Measurements from ENCODE around the gene OSBPL10. TPM values are rescaled to one million over a fixed set of nuclear protein-coding genes. Genes with fewer than 3 reads are reported as not detected.

The OSBPL10 gene
- total RNA-seq, 1 experiment from 2014 or later = 74.7 TPM

- DNase-seq = no peak
- peak overlapping the region; percentile 12 for H3K27ac Mint-ChIP-seq (ENCODE audit: unreplicated experiment)
- CTCF ChIA-PET = interaction anchor here (0.6 to 1.3 kb wide), 2 partner anchors 14 to 31 kb away, joined by 3 to 6 read pairs; no protein-coding TSS in a partner anchor
- no TSS peak for BruUV-seq (replicated peaks)
- TF ChIP-seq, protein P1, sequence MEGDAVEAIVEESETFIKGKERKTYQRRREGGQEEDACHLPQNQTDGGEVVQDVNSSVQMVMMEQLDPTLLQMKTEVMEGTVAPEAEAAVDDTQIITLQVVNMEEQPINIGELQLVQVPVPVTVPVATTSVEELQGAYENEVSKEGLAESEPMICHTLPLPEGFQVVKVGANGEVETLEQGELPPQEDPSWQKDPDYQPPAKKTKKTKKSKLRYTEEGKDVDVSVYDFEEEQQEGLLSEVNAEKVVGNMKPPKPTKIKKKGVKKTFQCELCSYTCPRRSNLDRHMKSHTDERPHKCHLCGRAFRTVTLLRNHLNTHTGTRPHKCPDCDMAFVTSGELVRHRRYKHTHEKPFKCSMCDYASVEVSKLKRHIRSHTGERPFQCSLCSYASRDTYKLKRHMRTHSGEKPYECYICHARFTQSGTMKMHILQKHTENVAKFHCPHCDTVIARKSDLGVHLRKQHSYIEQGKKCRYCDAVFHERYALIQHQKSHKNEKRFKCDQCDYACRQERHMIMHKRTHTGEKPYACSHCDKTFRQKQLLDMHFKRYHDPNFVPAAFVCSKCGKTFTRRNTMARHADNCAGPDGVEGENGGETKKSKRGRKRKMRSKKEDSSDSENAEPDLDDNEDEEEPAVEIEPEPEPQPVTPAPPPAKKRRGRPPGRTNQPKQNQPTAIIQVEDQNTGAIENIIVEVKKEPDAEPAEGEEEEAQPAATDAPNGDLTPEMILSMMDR (IDR thresholded peaks at IDR 0.05; ENCODE audit: unreplicated experiment) = no peak
- H3K4me1 Mint-ChIP-seq (ENCODE audit: low read depth, unreplicated experiment) = peaks cover 41% of the 10 kb centered on the region
- H3K27me3 Mint-ChIP-seq (ENCODE audit: unreplicated experiment) = no peaks in the 10 kb centered on the region
- H3K9me3 Mint-ChIP-seq (ENCODE audit: low read depth, unreplicated experiment) = peaks cover 4% of the 10 kb centered on the region
- no peak overlapping the region for H3K4me3 Mint-ChIP-seq (ENCODE audit: low read depth, unreplicated experiment)
- H3K36me3 Mint-ChIP-seq (ENCODE audit: insufficient read depth, unreplicated experiment) = no peaks in the 10 kb centered on the region
- intact Hi-C loops (cut with micrococcal nuclease; ENCODE audit: unreplicated experiment) = no loop called here
Measured at GRCh38 chr3:31946484-31947081, 34.5 kb downstream of the OSBPL10 start.

GRCh38 chr3:31945738-31946052 lies 35.4 kb downstream of the OSBPL10 start:
- no peak for DNase-seq
- Mint-ChIP-seq H3K4me3 (ENCODE audit: low read depth, unreplicated experiment) (no peak overlapping the region), H3K4me1 (ENCODE audit: low read depth, unreplicated experiment) (peaks cover 37% of the 10 kb centered on the region), H3K27ac (ENCODE audit: unreplicated experiment) (no peak overlapping the region), H3K36me3 (ENCODE audit: insufficient read depth, unreplicated experiment) (no peaks in the 10 kb centered on the region), H3K27me3 (ENCODE audit: unreplicated experiment) (no peaks in the 10 kb centered on the region), H3K9me3 (ENCODE audit: low read depth, unreplicated experiment) (peaks cover 2% of the 10 kb centered on the region)
- CTCF ChIA-PET = no interaction called here
- intact Hi-C loops (cut with micrococcal nuclease; ENCODE audit: unreplicated experiment) = no loop called here
- no TSS peak for BruUV-seq (replicated peaks)
- TF ChIP-seq, protein P1 (IDR thresholded peaks at IDR 0.05; ENCODE audit: unreplicated experiment) = no peak

GRCh38 chr3:31943041-31943440 lies 38.0 kb downstream of the OSBPL10 start:
- TF ChIP-seq, protein P1 (IDR thresholded peaks at IDR 0.05; ENCODE audit: unreplicated experiment) = no peak
- Mint-ChIP-seq H3K4me1 (ENCODE audit: low read depth, unreplicated experiment) (peaks cover 21% of the 10 kb centered on the region), H3K27ac (ENCODE audit: unreplicated experiment) (no peak overlapping the region), H3K36me3 (ENCODE audit: insufficient read depth, unreplicated experiment) (no peaks in the 10 kb centered on the region), H3K4me3 (ENCODE audit: low read depth, unreplicated experiment) (no peak overlapping the region), H3K9me3 (ENCODE audit: low read depth, unreplicated experiment) (no peaks in the 10 kb centered on the region), H3K27me3 (ENCODE audit: unreplicated experiment) (no peaks in the 10 kb centered on the region)
- DNase-seq = no peak
- intact Hi-C loops (cut with micrococcal nuclease; ENCODE audit: unreplicated experiment) = no loop called here
- BruUV-seq (replicated peaks) = no TSS peak
- CTCF ChIA-PET = no interaction called here

DNA sequence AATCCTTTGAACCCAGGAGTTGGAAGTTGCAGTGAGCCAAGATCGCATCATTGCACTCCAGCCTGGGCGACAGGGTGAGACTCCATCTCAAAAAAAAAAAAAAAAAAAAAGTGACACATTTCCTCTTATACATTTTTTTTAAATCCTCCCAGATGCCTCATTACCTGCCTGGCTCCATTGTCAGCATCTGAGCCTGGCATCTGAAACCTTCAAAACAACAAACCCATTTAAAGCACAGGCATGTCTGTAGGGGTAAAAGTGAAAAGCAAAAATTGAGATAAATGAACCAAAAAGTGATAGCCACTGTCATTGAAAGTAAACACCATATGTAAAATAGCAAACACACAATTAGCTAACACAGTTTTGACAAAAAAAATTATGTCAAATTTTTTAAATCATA lies 38.6 kb downstream of the OSBPL10 start:
- Mint-ChIP-seq H3K27me3 (ENCODE audit: unreplicated experiment) (no peaks in the 10 kb centered on the region), H3K9me3 (ENCODE audit: low read depth, unreplicated experiment) (no peaks in the 10 kb centered on the region), H3K4me3 (ENCODE audit: low read depth, unreplicated experiment) (no peak overlapping the region), H3K27ac (ENCODE audit: unreplicated experiment) (no peak overlapping the region), H3K36me3 (ENCODE audit: insufficient read depth, unreplicated experiment) (no peaks in the 10 kb centered on the region), H3K4me1 (ENCODE audit: low read depth, unreplicated experiment) (peaks cover 15% of the 10 kb centered on the region)
- DNase-seq = no peak
- CTCF ChIA-PET = no interaction called here
- no TSS peak for BruUV-seq (replicated peaks)
- TF ChIP-seq, protein P1 (IDR thresholded peaks at IDR 0.05; ENCODE audit: unreplicated experiment) = no peak
- intact Hi-C loops (cut with micrococcal nuclease; ENCODE audit: unreplicated experiment) = no loop called here
